ENCODE measurements around the gene COA3.

The COA3 gene

DNA sequence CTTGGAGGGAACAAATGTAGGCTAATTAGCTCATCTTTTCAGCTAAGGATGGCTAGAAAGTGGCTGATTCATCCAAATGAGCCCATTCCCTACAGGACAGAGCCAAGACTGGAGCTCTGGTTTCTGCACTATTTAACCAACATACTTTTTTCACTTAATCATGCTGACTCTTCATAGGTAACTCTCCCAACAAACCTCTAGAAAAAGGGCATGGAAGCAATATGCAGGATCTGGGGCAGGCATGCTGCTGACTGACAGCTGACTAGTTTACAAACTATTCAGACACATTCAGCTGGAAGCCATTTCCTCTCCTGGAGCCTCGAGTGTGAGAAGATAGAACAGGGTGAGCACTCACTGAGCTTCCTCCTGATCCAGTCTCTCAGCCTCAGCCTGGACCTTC, 19.4 kb upstream of the COA3 start:
- DNase-seq, result no peak

GRCh38 chr17:42814633-42815399, 16.3 kb upstream of the COA3 start:
- DNase-seq, result no peak

DNA sequence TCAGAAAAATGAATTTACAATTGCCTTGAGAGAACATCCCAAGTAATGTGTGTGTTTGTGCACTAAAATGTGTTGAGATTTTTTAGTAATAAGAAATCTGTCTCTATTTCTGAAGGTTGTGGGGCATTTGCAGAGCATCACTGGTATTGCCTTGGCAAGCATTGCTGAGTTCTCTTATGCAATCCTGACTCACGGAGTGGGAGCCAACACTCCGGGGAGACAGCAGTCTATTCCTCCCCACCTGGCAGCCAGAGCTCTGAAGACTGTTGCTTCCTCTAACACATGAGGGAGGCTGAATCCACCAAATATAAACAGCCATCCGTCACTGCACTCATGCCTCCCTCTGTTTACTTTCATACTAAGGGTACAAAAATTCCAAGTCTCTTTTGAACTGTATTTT, 10.7 kb upstream of the COA3 start:
- no peak for DNase-seq

DNA sequence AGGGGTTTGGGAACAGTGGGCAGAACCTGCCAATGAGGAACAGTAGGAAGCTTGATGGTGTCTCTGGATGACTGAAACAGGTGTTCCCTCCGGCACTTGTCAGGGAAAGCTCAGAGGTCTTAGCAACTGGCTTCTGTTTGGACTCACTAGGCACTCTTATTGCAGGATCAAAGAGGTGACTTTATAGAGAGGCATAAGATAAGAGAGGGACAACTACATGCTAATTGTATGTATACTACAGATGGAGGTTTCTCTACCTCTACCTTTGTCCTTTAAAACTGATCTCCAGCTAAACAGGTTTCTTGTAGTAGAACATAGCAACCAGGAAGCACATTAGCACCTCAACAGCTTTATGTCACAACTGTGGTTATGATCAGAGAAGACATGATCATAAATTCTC, 7.7 kb upstream of the COA3 start:
- DNase-seq, result no peak

DNA sequence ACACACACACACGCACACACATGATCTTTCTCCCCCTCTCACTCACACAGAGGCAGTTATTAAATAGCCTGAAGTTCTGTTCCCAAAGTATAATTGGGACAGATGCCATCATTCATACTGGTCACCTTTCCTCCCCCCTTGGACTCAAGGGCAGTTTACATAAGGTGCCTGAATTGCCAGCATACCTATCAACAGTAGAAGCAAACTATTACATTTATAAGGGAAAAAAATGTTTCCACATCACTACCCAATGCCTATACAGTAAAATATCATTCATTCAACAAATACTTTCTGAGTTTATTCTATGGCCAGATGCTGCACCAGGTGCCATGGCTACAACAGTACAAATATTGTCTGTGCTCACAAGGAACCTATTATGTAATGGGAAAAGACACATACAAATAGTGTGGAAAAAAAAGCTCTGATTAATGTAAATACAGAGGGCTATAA, 6.4 kb upstream of the COA3 start:
- no peak for DNase-seq

DNA sequence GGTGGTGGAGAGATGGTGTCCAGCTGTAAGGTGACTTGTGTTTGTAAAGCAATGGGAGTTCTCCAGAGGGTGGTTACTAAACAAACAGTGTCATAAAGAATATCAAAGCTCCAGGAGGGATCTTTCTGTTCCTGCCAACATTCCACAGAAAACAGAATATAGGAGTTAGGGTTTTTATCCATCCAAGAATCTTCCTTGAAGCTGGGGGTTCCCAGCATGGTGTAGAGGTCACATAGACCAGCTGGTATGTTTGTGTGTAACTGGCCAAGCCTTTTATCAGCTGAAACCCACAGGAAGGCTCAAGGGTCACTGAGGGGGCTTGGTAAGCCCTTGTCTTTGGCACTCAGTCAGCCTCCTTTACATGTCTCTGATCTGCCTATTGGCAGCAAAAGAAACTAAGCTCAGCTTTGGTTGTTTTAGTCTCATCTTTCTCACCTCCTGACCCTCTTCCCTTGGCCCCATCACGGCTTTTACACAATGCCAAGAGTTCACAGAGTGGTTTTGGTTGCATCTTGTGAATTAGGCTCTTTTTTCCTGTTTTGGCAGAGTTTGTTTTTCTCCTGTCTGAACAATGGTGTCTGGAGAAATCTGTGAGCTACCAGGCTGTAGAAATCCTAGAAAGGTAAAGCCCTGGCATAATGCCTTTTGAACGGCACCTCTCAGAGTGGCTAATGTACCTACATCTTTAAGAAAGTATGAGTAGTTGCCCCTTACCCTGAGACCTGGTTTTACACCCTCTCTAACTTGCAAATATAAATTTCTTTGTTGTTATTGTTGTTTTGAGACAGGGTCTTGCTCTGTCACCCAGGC, 4.8 kb upstream of the COA3 start:
- DNase-seq, result no peak

DNA sequence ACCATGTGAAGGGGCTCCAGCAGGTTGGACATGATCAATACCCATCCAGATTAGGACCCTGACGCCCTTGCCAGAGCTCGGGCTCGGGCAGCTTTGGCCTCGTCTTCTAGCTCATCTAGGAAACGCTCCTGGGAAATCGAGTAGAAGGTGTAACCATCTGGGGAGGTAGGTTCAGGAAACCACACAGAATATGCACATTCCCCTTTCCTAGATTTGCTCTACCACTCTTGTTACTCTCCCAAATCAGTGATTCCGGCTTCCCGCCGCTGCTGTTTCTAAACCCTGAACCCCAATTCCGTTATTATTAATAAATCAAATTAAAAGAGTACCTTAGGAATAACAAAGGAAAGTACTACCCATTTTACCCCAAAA, 507 bp downstream of the COA3 start:
- no peak for DNase-seq

GRCh38 chr17:42797067-42798007, 1.2 kb downstream of the COA3 start:
- no peak for DNase-seq

GRCh38 chr17:42796066-42796758, 2.3 kb downstream of the COA3 start:
- no peak for DNase-seq

DNA sequence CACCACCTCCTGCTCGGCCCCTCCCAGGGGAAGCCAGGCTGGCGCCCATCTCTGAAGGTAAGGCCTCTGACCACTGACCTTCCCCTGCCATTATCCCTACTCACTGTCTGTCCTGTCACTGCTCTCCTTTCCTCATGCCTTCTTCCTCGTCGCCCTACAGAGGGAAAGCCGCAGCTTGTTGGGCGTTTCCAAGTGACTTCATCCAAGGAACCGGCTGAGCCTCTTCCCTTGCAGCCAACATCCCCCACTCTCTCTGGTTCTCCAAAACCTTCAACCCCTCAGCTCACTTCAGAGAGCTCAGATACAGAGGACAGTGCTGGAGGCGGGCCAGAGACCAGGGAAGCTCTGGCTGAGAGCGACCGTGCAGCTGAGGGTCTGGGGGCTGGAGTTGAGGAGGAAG, 3.0 kb downstream of the COA3 start:
- no peak for DNase-seq

DNA sequence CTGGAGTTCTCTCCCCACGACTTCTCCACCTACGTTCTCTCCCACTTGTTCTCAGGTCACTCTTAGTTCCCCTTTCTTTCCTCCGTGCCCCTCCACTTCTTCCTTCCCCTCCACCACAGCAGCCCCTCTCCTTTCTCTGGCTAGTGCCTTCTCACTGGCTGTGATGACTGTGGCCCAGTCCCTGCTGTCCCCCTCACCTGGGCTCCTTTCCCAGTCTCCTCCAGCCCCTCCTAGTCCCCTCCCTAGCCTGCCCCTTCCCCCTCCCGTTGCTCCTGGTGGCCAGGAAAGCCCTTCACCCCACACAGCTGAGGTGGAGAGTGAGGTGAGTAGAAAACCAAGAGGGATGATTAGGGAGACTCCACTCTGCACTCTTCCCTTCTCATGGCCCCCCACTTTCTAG, 3.4 kb downstream of the COA3 start:
- DNase-seq, result no peak

DNA sequence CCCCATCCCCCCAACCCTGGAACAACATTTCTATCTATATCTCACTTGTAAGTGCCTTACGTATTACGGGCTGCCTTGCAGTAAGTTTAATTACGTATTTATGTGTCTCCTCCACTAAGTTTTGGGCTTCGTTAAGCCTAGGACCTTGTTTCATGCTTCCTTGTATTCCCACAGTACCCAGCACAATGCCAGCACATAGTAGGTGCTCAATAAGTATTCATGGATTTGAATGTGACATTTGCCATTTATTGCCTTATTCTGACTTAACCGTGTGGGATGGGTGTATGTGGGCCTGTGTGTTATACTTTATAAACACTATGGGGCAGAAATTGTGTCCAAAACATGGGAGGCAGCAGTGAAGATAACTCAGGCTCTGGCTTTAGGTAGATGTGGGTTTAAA, 6.0 kb downstream of the COA3 start:
- DNase-seq, result no peak

- DNase-seq, result no peak
These were observed 6.6 kb downstream of the COA3 start for GRCh38 chr17:42791948-42792347.

DNA sequence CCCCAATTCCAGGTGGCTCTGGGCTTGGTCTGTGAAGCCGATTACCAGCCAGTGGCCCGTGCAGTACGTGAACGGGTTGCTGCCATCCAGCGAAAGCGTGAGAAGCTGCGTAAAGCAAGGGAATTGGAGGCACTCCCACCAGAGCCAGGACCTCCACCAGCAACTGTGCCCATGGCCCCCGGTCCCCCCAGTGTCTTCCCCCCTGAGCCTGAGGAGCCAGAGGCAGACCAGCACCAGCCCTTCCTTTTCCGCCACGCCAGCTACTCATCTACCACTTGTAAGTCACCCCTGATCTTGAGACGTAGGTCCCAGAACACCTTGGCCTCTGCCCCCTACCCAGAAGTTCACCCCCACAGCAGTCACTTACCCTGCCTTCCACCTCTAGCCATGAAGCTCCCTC, 11.2 kb downstream of the COA3 start:
- no peak for DNase-seq

DNA sequence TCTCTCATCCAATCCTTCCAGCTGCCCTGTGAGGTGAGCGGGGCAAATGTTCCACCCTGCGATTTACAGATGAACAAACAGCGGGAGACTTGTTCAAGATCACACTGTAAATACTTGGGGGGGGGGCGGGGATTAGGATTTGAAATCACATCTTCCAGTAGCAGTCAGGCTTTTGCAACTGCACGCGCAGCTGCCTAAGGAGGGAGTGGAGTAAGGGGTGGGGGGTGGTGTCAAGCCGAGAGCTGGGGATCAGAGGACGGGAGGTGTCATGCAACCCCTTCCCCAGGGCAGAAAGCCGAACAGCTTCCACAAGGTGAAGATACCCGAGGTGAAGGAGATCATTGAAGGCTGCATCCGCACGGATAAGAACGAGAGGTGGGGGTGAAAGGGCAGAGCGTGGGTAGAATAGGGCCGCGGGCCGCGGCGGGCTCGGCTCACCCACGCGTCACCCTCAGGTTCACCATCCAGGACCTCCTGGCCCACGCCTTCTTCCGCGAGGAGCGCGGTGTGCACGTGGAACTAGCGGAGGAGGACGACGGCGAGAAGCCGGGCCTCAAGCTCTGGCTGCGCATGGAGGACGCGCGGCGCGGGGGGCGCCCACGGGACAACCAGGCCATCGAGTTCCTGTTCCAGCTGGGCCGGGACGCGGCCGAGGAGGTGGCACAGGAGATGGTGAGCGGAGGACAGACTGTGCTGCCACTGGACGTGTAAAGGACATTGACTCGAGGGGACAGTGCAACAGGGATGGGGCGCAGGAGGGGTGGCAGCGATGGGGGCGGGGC, 13.5 kb downstream of the COA3 start:
- DNase-seq, result no peak

- DNase-seq, result no peak
These were observed 14.1 kb downstream of the COA3 start for GRCh38 chr17:42784409-42784808.

GRCh38 chr17:42783791-42784138, 14.7 kb downstream of the COA3 start:
- DNase-seq, result no peak

GRCh38 chr17:42783062-42783790, 15.3 kb downstream of the COA3 start:
- DNase-seq, result no peak

- DNase-seq, result no peak
These were observed 16.1 kb downstream of the COA3 start for GRCh38 chr17:42782166-42783061.

DNA sequence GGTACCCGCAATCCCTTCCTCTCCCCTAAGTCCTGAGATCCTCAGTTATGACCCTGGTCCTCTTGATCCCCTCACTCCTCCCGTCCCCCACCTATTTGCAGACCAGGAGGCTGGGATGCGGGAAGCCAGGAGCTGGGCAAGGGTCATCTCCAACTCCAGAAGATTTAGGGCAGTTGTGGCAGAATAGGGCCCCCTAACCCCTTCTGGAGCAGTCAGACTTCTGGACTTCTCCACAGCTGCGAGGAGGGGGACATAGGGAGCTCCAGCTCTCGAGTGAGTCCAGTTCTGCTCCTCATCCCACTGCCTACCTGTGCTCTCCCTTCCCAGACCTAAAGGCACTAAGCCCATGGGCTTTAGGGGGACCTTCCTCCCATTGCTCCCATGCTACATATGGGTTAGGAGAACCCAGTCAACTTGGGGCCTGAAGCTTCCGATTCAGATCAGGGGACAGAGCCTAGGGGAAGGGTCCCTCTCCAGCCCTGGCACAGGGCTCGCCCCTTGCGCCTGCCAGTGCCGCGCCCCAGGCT, 16.8 kb downstream of the COA3 start:
- DNase-seq, result no peak

Measured in stimulated activated CD4-positive, alpha-beta T cell treated with anti-CD3 and anti-CD28 coated beads, Interleukin-2, amount 100 ng/mL, for 48 hours (primary cell).